GM06990 (cell line): ENCODE measurements around the gene USP9Y.

Experiments used
- DNase-seq: peaks from one replicate; pipeline ENCODE4 v3.0.0-alpha.2; 2011; ENCODE audit not compliant: insufficient read length; ENCODE audit errors: extremely low read depth
- H3K27me3 ChIP-seq: replicated peaks from 2 replicates; pipeline ENCODE4 v1.6.0; 2011; ENCODE audit warnings: low read length; ENCODE audit not compliant: control insufficient read depth, insufficient read depth
- H3K36me3 ChIP-seq: 2 replicates; pipeline ENCODE4 v1.5.1; 2011; ENCODE audit warnings: low read length; ENCODE audit not compliant: control insufficient read depth, insufficient read depth
- H3K4me3 ChIP-seq: replicated peaks from 2 replicates; pipeline ENCODE4 v1.5.1; 2011; ENCODE audit warnings: low read depth, mild to moderate bottlenecking, control low read depth, low read length
- CTCF ChIP-seq: IDR thresholded peaks from 2 replicates; pipeline ENCODE4 v1.5.1; 2011; ENCODE audit warnings: low read length, control low read depth, mild to moderate bottlenecking, inconsistent platforms; ENCODE audit not compliant: insufficient read depth, poor library complexity, severe bottlenecking

Gene USP9Y

DNA sequence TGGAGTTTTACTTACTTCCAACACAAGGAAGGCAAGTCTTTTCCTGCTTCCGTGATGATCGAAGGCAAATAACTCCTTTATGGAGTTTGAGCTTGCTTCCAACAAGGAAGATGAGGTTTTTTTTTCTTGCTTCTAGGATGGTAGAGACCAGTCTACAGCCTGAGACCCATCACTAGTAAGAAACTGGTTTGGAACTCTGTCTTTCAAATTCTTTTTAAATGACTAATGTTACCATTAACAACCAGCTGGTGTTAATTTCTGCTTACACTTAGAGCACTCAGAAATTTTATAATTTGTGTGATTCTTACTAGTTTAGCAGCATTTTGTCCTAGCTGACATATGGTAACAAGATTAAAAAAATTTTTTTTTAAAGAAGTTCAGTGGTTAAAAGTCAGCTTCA is 19.5 kb upstream of the USP9Y start:
- TF ChIP-seq CTCF: no peak
- Histone ChIP-seq H3K4me3 (no peak overlapping the region), H3K36me3 (no peaks in the 10 kb centered on the region), H3K27me3 (no peaks in the 10 kb centered on the region)
- DNase-seq: no peak

DNA sequence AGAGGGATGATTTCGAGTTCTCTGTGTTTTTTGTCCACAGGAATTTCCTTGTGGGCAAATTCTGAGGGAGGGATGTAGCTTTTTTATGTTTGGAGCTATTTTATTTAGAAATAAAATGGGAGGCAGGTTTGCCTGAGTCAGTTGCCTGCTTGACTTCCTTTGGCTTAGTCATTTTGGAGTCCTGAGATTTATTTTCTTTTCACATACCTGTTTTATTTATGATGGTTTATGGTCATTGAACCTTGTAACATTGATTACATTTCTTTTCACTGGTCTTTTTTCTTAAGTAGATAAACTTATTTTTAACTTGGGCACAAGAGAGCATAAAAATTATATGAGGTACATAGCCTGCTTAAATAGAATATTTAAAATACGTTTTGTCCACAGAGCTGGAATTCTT is 12.7 kb upstream of the USP9Y start:
- Histone ChIP-seq H3K4me3 (no peak overlapping the region), H3K27me3 (no peaks in the 10 kb centered on the region), H3K36me3 (no peaks in the 10 kb centered on the region)
- no peak for TF ChIP-seq CTCF
- no peak for DNase-seq

- Histone ChIP-seq H3K36me3 (no peaks in the 10 kb centered on the region), H3K27me3 (no peaks in the 10 kb centered on the region), H3K4me3 (no peak overlapping the region)
- no peak for DNase-seq
- TF ChIP-seq CTCF: no peak
Measured at GRCh38 chrY:12700087-12700486, 944 bp upstream of the USP9Y start.

GRCh38 chrY:12702174-12702573 is 1.1 kb downstream of the USP9Y start:
- Histone ChIP-seq H3K4me3 (no peak overlapping the region), H3K36me3 (no peaks in the 10 kb centered on the region), H3K27me3 (no peaks in the 10 kb centered on the region)
- DNase-seq: no peak
- TF ChIP-seq CTCF: no peak

DNA sequence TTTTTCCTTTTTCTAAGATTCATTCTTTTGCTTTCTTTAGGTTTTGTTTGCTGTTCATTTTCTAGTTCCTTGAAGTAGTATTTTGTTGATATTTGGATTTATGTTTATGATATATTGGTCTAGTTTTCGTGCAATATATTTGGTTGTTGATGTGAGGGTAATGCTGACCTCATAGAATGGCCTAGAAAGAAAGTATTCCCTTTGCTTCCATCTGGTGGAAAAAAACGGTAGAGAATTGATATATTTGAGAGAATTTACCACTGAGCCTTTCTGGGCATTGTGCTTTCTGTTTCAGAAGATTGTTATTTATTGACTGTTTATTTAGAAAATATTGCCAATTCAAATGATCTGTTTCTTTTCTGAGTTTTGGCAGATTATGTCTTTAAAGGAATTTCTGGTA is 9.4 kb downstream of the USP9Y start:
- Histone ChIP-seq H3K36me3 (no peaks in the 10 kb centered on the region), H3K27me3 (no peaks in the 10 kb centered on the region), H3K4me3 (no peak overlapping the region)
- TF ChIP-seq CTCF: no peak
- DNase-seq: no peak

GRCh38 chrY:12715376-12715775 is 14.3 kb downstream of the USP9Y start:
- TF ChIP-seq CTCF: no peak
- Histone ChIP-seq H3K4me3 (no peak overlapping the region), H3K36me3 (no peaks in the 10 kb centered on the region), H3K27me3 (no peaks in the 10 kb centered on the region)
- no peak for DNase-seq
